ENCODE measurements around the gene EFCC1. TPM values are rescaled to one million over a fixed set of nuclear protein-coding genes. Genes with fewer than 3 reads are reported as not detected.

EFCC1 gene
- polyA plus RNA-seq, 2 of the 4 experiments (the other 2 are of a cell fraction): 0.04 TPM; not detected in 1

DNA sequence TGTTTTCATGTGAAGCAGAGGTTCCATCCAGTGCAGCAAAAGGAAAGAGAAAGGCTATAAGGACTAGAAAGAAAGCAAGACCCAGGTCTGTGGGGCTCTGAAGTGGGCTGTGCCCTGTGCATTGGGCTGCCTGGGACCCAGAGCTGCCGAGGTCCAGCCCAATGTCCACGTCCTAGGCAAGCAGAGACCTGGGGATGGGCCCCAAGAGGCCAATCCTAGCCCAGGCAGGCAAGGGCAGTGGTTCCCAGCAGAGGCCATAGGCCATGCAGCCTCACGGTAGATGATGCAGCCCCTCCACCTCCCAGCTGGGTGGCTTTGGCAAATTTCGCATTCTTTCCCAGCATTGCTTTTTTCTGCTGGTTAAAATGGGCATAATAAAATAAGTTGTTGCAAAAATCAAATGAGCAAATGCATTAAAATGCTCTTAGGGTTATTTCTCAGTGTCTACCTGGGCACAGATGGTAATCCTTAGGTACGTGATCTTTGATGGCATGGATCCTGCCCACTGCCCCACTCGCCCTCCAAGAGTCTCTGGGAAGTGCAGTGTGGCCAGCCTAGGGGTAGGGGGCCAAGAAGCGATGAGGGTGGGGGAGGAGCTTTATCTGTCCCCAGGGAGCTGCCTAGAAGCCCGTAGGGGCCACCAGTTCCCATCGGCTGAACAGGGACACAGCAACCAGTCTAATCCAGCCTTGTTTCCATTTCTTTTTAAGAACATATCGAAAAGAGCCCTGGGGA is 37.2 kb downstream of the EFCC1 start:
- ATAC-seq (no peak), FAIRE-seq (no peak), DNase-seq (ENCODE audit: low read depth in 1 of 2, low spot score in 1 of 2) (no peak)
- no peak overlapping the region for H3K27ac ChIP-seq
- CTCF ChIA-PET: interaction anchor here (2.6 to 3.3 kb wide), 2 partner anchors 11 to 15 kb away, joined by 9 to 16 read pairs; no protein-coding TSS in a partner anchor
- TF ChIP-seq POLR2AphosphoS2 (conservative IDR thresholded peaks at IDR 0.05; ENCODE audit: low read length) (no peak), PHF8 (IDR thresholded peaks at IDR 0.05; ENCODE audit: borderline replicate concordance, low read depth) (no peak), CEBPB (IDR thresholded peaks at IDR 0.05) (no peak), TFCP2L1 (CRISPR knock-in tag; IDR thresholded peaks at IDR 0.05) (no peak), HOXB5 (CRISPR knock-in tag; IDR thresholded peaks at IDR 0.05) (no peak), ZC3H11A (IDR thresholded peaks at IDR 0.05) (no peak), HDAC2 (IDR thresholded peaks at IDR 0.05) (no peak), SMC3 (IDR thresholded peaks at IDR 0.05) (no peak), FOSL2 (IDR thresholded peaks at IDR 0.05) (no peak), FOSL2 (CRISPR knock-in tag; IDR thresholded peaks at IDR 0.05) (no peak), MYC (IDR thresholded peaks at IDR 0.05; ENCODE audit: borderline replicate concordance, low read length) (no peak), ZSCAN20 (CRISPR knock-in tag; IDR thresholded peaks at IDR 0.05) (no peak), EP300 (IDR thresholded peaks at IDR 0.05) (no peak), HEYL (CRISPR knock-in tag; IDR thresholded peaks at IDR 0.05) (no peak), ZNF302 (CRISPR knock-in tag; IDR thresholded peaks at IDR 0.05) (no peak), CHD4 (IDR thresholded peaks at IDR 0.05; ENCODE audit: borderline replicate concordance) (no peak), NFE2L2 (conservative IDR thresholded peaks at IDR 0.05; ENCODE audit: low read length) (no peak)
- no peak overlapping the region for H3K4me2 ChIP-seq
- no peaks in the 10 kb centered on the region for H3K4me1 ChIP-seq
- no peak overlapping the region for H3K4me3 ChIP-seq
- WGBS (ENCODE audit: missing lambda C conversion rate): 52% methylated on average over 10 of the region's 10 CpGs
- POLR2A ChIA-PET: no interaction called here
- H3K9me3 ChIP-seq: no peaks in the 10 kb centered on the region

GRCh38 chr3:129039271-129040038 is 38.4 kb downstream of the EFCC1 start:
- WGBS (ENCODE audit: missing lambda C conversion rate): 66% methylated on average over 14 of the region's 14 CpGs
- no peaks in the 10 kb centered on the region for H3K9me3 ChIP-seq
- no peaks in the 10 kb centered on the region for H3K4me1 ChIP-seq
- no peak for DNase-seq (ENCODE audit: low read depth in 1 of 2, low spot score in 1 of 2)
- CTCF ChIA-PET: interaction anchor here (2.6 to 3.3 kb wide), 2 partner anchors 13 to 14 kb away, joined by 9 to 16 read pairs; no protein-coding TSS in a partner anchor
- H3K27ac ChIP-seq: no peak overlapping the region
- FAIRE-seq: no peak
- ATAC-seq: peak in 1 of 2 experiments; percentile 31; a peak in 2 of 6 replicates
- no peak overlapping the region for H3K4me2 ChIP-seq
- TF ChIP-seq TP53 (CRISPR knock-in tag; IDR thresholded peaks at IDR 0.05) (no peak), ZNF302 (CRISPR knock-in tag; IDR thresholded peaks at IDR 0.05) (no peak), HOXB13 (CRISPR knock-in tag; IDR thresholded peaks at IDR 0.05; ENCODE audit: low read depth) (no peak), GATA3 (IDR thresholded peaks at IDR 0.05; ENCODE audit: borderline replicate concordance) (no peak)
- no peak overlapping the region for H3K4me3 ChIP-seq
- POLR2A ChIA-PET: no interaction called here

- Histone ChIP-seq H3K9me3 (no peaks in the 10 kb centered on the region), H3K4me2 (no peak overlapping the region), H3K4me3 (no peak overlapping the region), H3K27ac (no peak overlapping the region), H3K4me1 (no peaks in the 10 kb centered on the region)
- POLR2A ChIA-PET: no interaction called here
- no peak for FAIRE-seq
- 30% methylated on average over 3 of the region's 3 CpGs for WGBS (ENCODE audit: missing lambda C conversion rate)
- DNase-seq (ENCODE audit: low read depth in 1 of 2, low spot score in 1 of 2): no peak
- TF ChIP-seq MAZ (IDR thresholded peaks at IDR 0.05; ENCODE audit: borderline replicate concordance, low read depth, low read length) (no peak), FOXS1 (CRISPR knock-in tag; IDR thresholded peaks at IDR 0.05) (no peak), KDM5A (IDR thresholded peaks at IDR 0.05) (no peak), RAD21 (conservative IDR thresholded peaks at IDR 0.05 in 1 of 2, IDR thresholded peaks at IDR 0.05 in 1 of 2) (no peak), HMGXB4 (CRISPR knock-in tag; IDR thresholded peaks at IDR 0.05; ENCODE audit: borderline replicate concordance) (no peak), CBX2 (IDR thresholded peaks at IDR 0.05; ENCODE audit: borderline replicate concordance, low read depth) (no peak), EHF (CRISPR knock-in tag; IDR thresholded peaks at IDR 0.05) (no peak), SMC3 (IDR thresholded peaks at IDR 0.05) (no peak), HDAC2 (IDR thresholded peaks at IDR 0.05) (no peak), SREBF2 (IDR thresholded peaks at IDR 0.05) (no peak), RFX5 (IDR thresholded peaks at IDR 0.05) (no peak)
- CTCF ChIA-PET: interaction anchor here (2.6 kb wide), 1 partner anchor 13 kb away, joined by 9 read pairs; no protein-coding TSS in a partner anchor
- no peak for ATAC-seq
Observed at GRCh38 chr3:129040039-129040336, 38.9 kb downstream of the EFCC1 start.
